ENCODE results near the gene HNRNPU. TPM values are rescaled to one million over a fixed set of nuclear protein-coding genes. Genes with fewer than 3 reads are reported as not detected.

HNRNPU gene
- total and polyA plus RNA-seq, 2 of the 13 experiments (the other 11 are each of a cell fraction or from before 2014, with no cell fraction given), result 101 to 508 TPM

GRCh38 chr1:244801246-244801645 lies 63.1 kb downstream of the HNRNPU start (continued):
- peak; percentile 46 for TF ChIP-seq ARID5B (CRISPR knock-in tag; IDR thresholded peaks at IDR 0.05)
- TF ChIP-seq ZNF280B (CRISPR knock-in tag; IDR thresholded peaks at IDR 0.05; ENCODE audit: borderline replicate concordance), result no peak
- TF ChIP-seq ZGPAT (CRISPR knock-in tag; IDR thresholded peaks at IDR 0.05), result peak; percentile 68; the same call in 1 of the 2 replicates
- peak; percentile 80 for TF ChIP-seq SMC3 (IDR thresholded peaks at IDR 0.05; ENCODE audit: low read length)
- TF ChIP-seq TCF7 (IDR thresholded peaks at IDR 0.05; ENCODE audit: low read depth), result peak; percentile 44
- TF ChIP-seq BORCS8-MEF2B (CRISPR knock-in tag; IDR thresholded peaks at IDR 0.05), result no peak
- TF ChIP-seq ZKSCAN8 (CRISPR knock-in tag; IDR thresholded peaks at IDR 0.05; ENCODE audit: borderline replicate concordance), result peak; percentile 18; the same call in 1 of the 2 replicates
- TF ChIP-seq GATAD2A (CRISPR knock-in tag; IDR thresholded peaks at IDR 0.05), result peak; percentile 51; the same call in 1 of the 2 replicates
- no peak for TF ChIP-seq TMF1 (CRISPR knock-in tag; IDR thresholded peaks at IDR 0.05; ENCODE audit: low read depth)
- TF ChIP-seq HDAC2 (CRISPR knock-in tag; IDR thresholded peaks at IDR 0.05), result peak; percentile 29; the same call in 1 of the 2 replicates
- peak; percentile 51 for TF ChIP-seq BHLHE40 (IDR thresholded peaks at IDR 0.05; ENCODE audit: low read length)
- peak; percentile 40; the same call in 1 of the 2 replicates for TF ChIP-seq ZNF281 (CRISPR knock-in tag; IDR thresholded peaks at IDR 0.05; ENCODE audit: borderline replicate concordance)
- peak; percentile 43 to 60; a peak in 2 of 4 replicates for TF ChIP-seq HMGXB4 (CRISPR knock-in tag; IDR thresholded peaks at IDR 0.05; ENCODE audit: borderline replicate concordance in 1 of 2, low read depth in 1 of 2)
- TF ChIP-seq XRCC5 (optimal IDR thresholded peaks at IDR 0.05; ENCODE audit: low read length), result peak; percentile 59
- no peak for TF ChIP-seq RNF219 (CRISPR knock-in tag; IDR thresholded peaks at IDR 0.05)

All from HepG2 (cell line).